Endometrial microvascular endothelial cells (primary cell): ENCODE measurements around the gene BTG4. TPM values are rescaled to one million over a fixed set of nuclear protein-coding genes. Genes with fewer than 3 reads are reported as not detected.

Source experiments
- in situ Hi-C: cut with HindIII; loops from 2 replicates; pipeline ENCODE4 v1.10.0; 2017; ENCODE audit warnings: low sequenced_read_pairs, low pct_unique_long_range_greater_than_20kb; ENCODE audit errors: inconsistent ontology term
- total RNA-seq: library from RNA; depleted of rRNA; stranded (reverse); fragments of >200 nt; gene quantifications from one replicate; pipeline ENCODE4 v1.2.3, GENCODE V29; 2015; ENCODE audit errors: inconsistent ontology term

Gene BTG4
- total RNA-seq, 1 donor from 2014 or later, result not detected

- in situ Hi-C loops, result no loop called here
Observed at GRCh38 chr11:111448414-111448813, 63.8 kb downstream of the BTG4 start.

GRCh38 chr11:111447931-111448330 lies 64.3 kb downstream of the BTG4 start:
- in situ Hi-C loops, result no loop called here

- in situ Hi-C loops, result no loop called here
Observed at GRCh38 chr11:111447112-111447471, 65.1 kb downstream of the BTG4 start.

- in situ Hi-C loops, result no loop called here
Observed at GRCh38 chr11:111446404-111447111, 65.6 kb downstream of the BTG4 start.

- in situ Hi-C loops, result no loop called here
Observed at GRCh38 chr11:111445586-111445985, 66.6 kb downstream of the BTG4 start.

Other genes with a start within 250 kb of the BTG4 start
- gene POU2AF3, start 213.8 kb downstream of the BTG4 start, total RNA-seq, result not detected
- not detected for gene POU2AF1, start 133.1 kb downstream of the BTG4 start, total RNA-seq
- not detected for gene HOATZ, start 2.4 kb upstream of the BTG4 start, total RNA-seq
- gene LAYN, start 28.3 kb upstream of the BTG4 start, total RNA-seq, result 9.8 TPM
- gene SIK2, start 90.1 kb upstream of the BTG4 start, total RNA-seq, result 8.1 TPM